HCT116 (cell line): ENCODE data around the gene NUP43. TPM values are rescaled to one million over a fixed set of nuclear protein-coding genes. Genes with fewer than 3 reads are reported as not detected.
A peak's percentile ranks its signal among the peaks of the same experiment; 100 is the strongest.

Source experiments
- ATAC-seq: fragments of 200-7000 bp; cut with Tn5 transposase; 2 replicates; pipeline ENCODE4 v1.9.1; 2020; ENCODE audit warnings: mild to moderate bottlenecking, moderate library complexity
- Bru-seq: library from RNA; stranded (reverse); fragments of 400-500 nt; gene quantifications from one replicate; lab custom pipeline; 2021; lab: Mats Ljungman, UMichigan
- BruChase-seq, 2 experiments: library from RNA; stranded (reverse); fragments of 400-500 nt; gene quantifications; one replicate each; lab custom pipeline; 2021; lab: Mats Ljungman, UMichigan
- BruUV-seq: library from RNA; stranded (reverse); fragments of 400-500 nt; replicated peaks from 2 replicates; lab custom pipeline; 2021; lab: Mats Ljungman, UMichigan
- CTCF ChIA-PET: fragments of 300-600 bp; sonication (Branson Sonifier 250); formaldehyde crosslinking; loops from one replicate; lab custom pipeline; 2021; ENCODE audit warnings: antibody characterized with exemption; lab: Charles Lee
- POLR2A ChIA-PET: fragments of 300-600, 350-600 bp; sonication (Branson Sonifier 250); formaldehyde crosslinking; loops from one replicate; lab custom pipeline; 2021; ENCODE audit warnings: antibody characterized with exemption; lab: Charles Lee
- RAD21 ChIA-PET, 2 experiments: fragments of 300-600 bp; sonication (Branson Sonifier 250); formaldehyde crosslinking; loops; one replicate each; lab custom pipeline; 2023; ENCODE audit warnings: low total read pairs in 2 of 2; ENCODE audit not compliant: uncharacterized antibody in 2 of 2, unreplicated experiment in 2 of 2, low non-redundant PET in 1 of 2; lab: Charles Lee
- DNase-seq: peaks from one replicate; pipeline ENCODE4 v3.0.0-alpha.2; 2010; ENCODE audit warnings: low read depth, low spot score
- H2AFZ ChIP-seq: fragments of 200-600 bp; shearing (Covaris generic), sonication (generic); 2 replicates; pipeline ENCODE4 v1.6.1; 2017; ENCODE audit warnings: low read depth, mixed run types, mixed read lengths, antibody characterized with exemption, low read length; ENCODE audit not compliant: poor library complexity, severe bottlenecking
- H3K27ac ChIP-seq: 2 replicates; pipeline ENCODE4 v1.5.1; 2012; ENCODE audit warnings: low read depth, low read length
- H3K27me3 ChIP-seq: fragments of 200-600 bp; sonication (generic); 2 replicates; pipeline ENCODE4 v1.6.1; 2016; ENCODE audit warnings: mixed run types, low read length, mixed read lengths; ENCODE audit not compliant: insufficient read depth
- H3K36me3 ChIP-seq, 2 experiments: fragments of 200-500 bp in 1 of 2; fragments of 200-600 bp in 1 of 2; sonication (Bioruptor generic) in 1 of 2; sonication (generic) in 1 of 2; 2 replicates each; pipeline versions ENCODE4 v1.5.1 to v1.6.1; 2014 to 2016; ENCODE audit warnings: low read length in 2 of 2, inconsistent platforms in 1 of 2, mixed read lengths in 1 of 2, mixed run types in 1 of 2; ENCODE audit not compliant: insufficient read depth in 2 of 2, control insufficient read depth in 1 of 2
- H3K4me1 ChIP-seq, 2 experiments: fragments of 200-600 bp in 1 of 2; sonication (generic) in 1 of 2; 2 replicates each; pipeline versions ENCODE4 v1.5.1 to v1.6.1; 2012 to 2017; ENCODE audit warnings: low read length in 2 of 2, inconsistent platforms in 1 of 2, mild to moderate bottlenecking in 1 of 2, mixed read lengths in 1 of 2, mixed run types in 1 of 2, moderate library complexity in 1 of 2; ENCODE audit not compliant: insufficient read depth in 2 of 2, control insufficient read depth in 1 of 2
- H3K4me2 ChIP-seq: fragments of 200-600 bp; sonication (generic); 2 replicates; pipeline ENCODE4 v1.6.1; 2017; ENCODE audit warnings: mixed run types, low read length, mixed read lengths
- H3K4me3 ChIP-seq, 2 experiments: fragments of 200-600 bp in 1 of 2; sonication (generic) in 1 of 2; replicated peaks in 1 of 2; 2 replicates each; pipeline ENCODE4 v1.5.1; 2011 to 2016; ENCODE audit warnings: low read length in 2 of 2, control low read depth in 1 of 2, low read depth in 1 of 2, mild to moderate bottlenecking in 1 of 2, mixed read lengths in 1 of 2, mixed run types in 1 of 2
- H3K79me2 ChIP-seq: fragments of 200-600 bp; sonication (generic); 2 replicates; pipeline ENCODE4 v1.6.1; 2017; ENCODE audit warnings: mild to moderate bottlenecking, mixed run types, low read length, moderate library complexity, mixed read lengths; ENCODE audit not compliant: insufficient read depth
- H3K9ac ChIP-seq: fragments of 200-600 bp; sonication (generic); 2 replicates; pipeline ENCODE4 v1.6.1; 2016; ENCODE audit warnings: low read length, mixed read lengths
- H3K9me2 ChIP-seq: fragments of 200-600 bp; sonication (generic), shearing (Covaris generic); 2 replicates; pipeline ENCODE4 v1.6.1; 2017; ENCODE audit warnings: mixed run types, mild to moderate bottlenecking, moderate library complexity; ENCODE audit not compliant: insufficient read depth
- H3K9me3 ChIP-seq, 2 experiments: fragments of 200-500 bp in 1 of 2; fragments of 200-600 bp in 1 of 2; sonication (Bioruptor generic) in 1 of 2; sonication (generic) in 1 of 2; 2 replicates each; pipeline ENCODE4 v1.6.1; 2014 to 2017; ENCODE audit warnings: low read length in 2 of 2, mixed read lengths in 2 of 2, inconsistent platforms in 1 of 2, low read depth in 1 of 2, mild to moderate bottlenecking in 1 of 2, mixed run types in 1 of 2, moderate library complexity in 1 of 2; ENCODE audit not compliant: control insufficient read depth in 1 of 2, insufficient read depth in 1 of 2
- H4K20me1 ChIP-seq: fragments of 200-600 bp; sonication (generic), shearing (Covaris generic); 2 replicates; pipeline ENCODE4 v1.6.1; 2017; ENCODE audit warnings: mixed run types, mild to moderate bottlenecking, moderate library complexity; ENCODE audit not compliant: insufficient read depth
- CBX3 ChIP-seq: IDR thresholded peaks from 2 replicates; pipeline ENCODE4 v1.6.1; 2012; ENCODE audit warnings: low read depth
- CEBPB ChIP-seq: IDR thresholded peaks from 2 replicates; pipeline ENCODE4 v1.6.1; 2012; ENCODE audit warnings: low read depth
- EGR1 ChIP-seq: IDR thresholded peaks from 2 replicates; pipeline ENCODE4 v1.6.1; 2012; ENCODE audit warnings: low read depth
- ELF1 ChIP-seq: IDR thresholded peaks from 2 replicates; pipeline ENCODE4 v1.6.1; 2012; ENCODE audit warnings: low read depth, borderline replicate concordance
- EZH2 ChIP-seq: fragments of 200-600 bp; sonication (generic); IDR thresholded peaks from 2 replicates; pipeline ENCODE4 v1.6.1; 2017; ENCODE audit warnings: antibody characterized with exemption, mixed run types
- EZH2phosphoT487 ChIP-seq: fragments of 200-600 bp; IDR thresholded peaks from 2 replicates; pipeline ENCODE4 v1.6.1; 2018; ENCODE audit warnings: antibody characterized with exemption, borderline replicate concordance
- FOSL1 ChIP-seq: IDR thresholded peaks from 2 replicates; pipeline ENCODE4 v1.6.1; 2012; ENCODE audit warnings: low read depth
- JUND ChIP-seq: IDR thresholded peaks from 2 replicates; pipeline ENCODE4 v1.6.1; 2012
- POLR2A ChIP-seq: IDR thresholded peaks from 2 replicates; pipeline ENCODE4 v1.7.0; 2011; ENCODE audit warnings: borderline replicate concordance; ENCODE audit not compliant: insufficient read depth, insufficient read length; ENCODE audit errors: extremely low read depth
- RAD21 ChIP-seq: IDR thresholded peaks from 2 replicates; pipeline ENCODE4 v1.6.1; 2012; ENCODE audit warnings: low read depth, mild to moderate bottlenecking
- SIN3A ChIP-seq: IDR thresholded peaks from 2 replicates; pipeline ENCODE4 v1.6.1; 2012; ENCODE audit warnings: low read depth
- SP1 ChIP-seq: IDR thresholded peaks from 2 replicates; pipeline ENCODE4 v1.6.1; 2012; ENCODE audit warnings: low read depth
- SRF ChIP-seq: IDR thresholded peaks from 2 replicates; pipeline ENCODE4 v1.6.1; 2012; ENCODE audit warnings: low read depth
- YY1 ChIP-seq: IDR thresholded peaks from 2 replicates; pipeline ENCODE4 v1.6.1; 2011; ENCODE audit warnings: low read length, low read depth, moderate library complexity, mild to moderate bottlenecking; ENCODE audit not compliant: insufficient replicate concordance; ENCODE audit errors: extremely low read depth
- ZBTB33 ChIP-seq: IDR thresholded peaks from 2 replicates; pipeline ENCODE4 v1.6.1; 2011; ENCODE audit warnings: mild to moderate bottlenecking, low read length, moderate library complexity; ENCODE audit not compliant: insufficient replicate concordance; ENCODE audit errors: extremely low read depth
- ZFX ChIP-seq: fragments of 450-650 bp; IDR thresholded peaks from 2 replicates; pipeline ENCODE4 v1.6.1; 2017
- ZNF274 ChIP-seq: fragments of 200-500 bp; sonication (Bioruptor generic); IDR thresholded peaks from 2 replicates; pipeline ENCODE4 v1.6.1; 2014; ENCODE audit warnings: mild to moderate bottlenecking, low read depth, low read length, inconsistent platforms
- intact Hi-C: fragments of 100-400 bp; cut with micrococcal nuclease; formaldehyde crosslinking; loops from 2 replicates; pipeline ENCODE4 v1.10.0; 2022
- long read RNA-seq: library from polyadenylated mRNA; unstranded; transcript quantifications from one replicate; pipeline ENCODE4 v2.0.0, GENCODE V29; 2021; ENCODE audit not compliant: unreplicated experiment
- polyA plus RNA-seq: library from polyadenylated mRNA; unstranded; fragments of >200 nt; gene quantifications from 2 replicates; pipeline ENCODE4 v1.2.1, GENCODE V29; 2012; ENCODE audit warnings: missing spikeins
- total RNA-seq: library from RNA; stranded (reverse); gene quantifications from one replicate; pipeline ENCODE4 v1.2.1, GENCODE V29; 2021; ENCODE audit not compliant: unreplicated experiment
- TF ChIP-seq, protein P1 (sequence below), 3 experiments: fragments of 200-600 bp in 1 of 3; sonication (generic) in 1 of 3; IDR thresholded peaks in 2 of 3; conservative IDR thresholded peaks in 1 of 3; 2 replicates each; pipeline ENCODE4 v1.5.1; 2012 to 2017; ENCODE audit warnings: low read depth in 2 of 3, low read length in 2 of 3, antibody characterized with exemption in 1 of 3, borderline replicate concordance in 1 of 3, control low read depth in 1 of 3, mild to moderate bottlenecking in 1 of 3, mixed read lengths in 1 of 3, mixed run types in 1 of 3, moderate library complexity in 1 of 3; ENCODE audit not compliant: insufficient read depth in 1 of 3

NUP43 gene, protein sequence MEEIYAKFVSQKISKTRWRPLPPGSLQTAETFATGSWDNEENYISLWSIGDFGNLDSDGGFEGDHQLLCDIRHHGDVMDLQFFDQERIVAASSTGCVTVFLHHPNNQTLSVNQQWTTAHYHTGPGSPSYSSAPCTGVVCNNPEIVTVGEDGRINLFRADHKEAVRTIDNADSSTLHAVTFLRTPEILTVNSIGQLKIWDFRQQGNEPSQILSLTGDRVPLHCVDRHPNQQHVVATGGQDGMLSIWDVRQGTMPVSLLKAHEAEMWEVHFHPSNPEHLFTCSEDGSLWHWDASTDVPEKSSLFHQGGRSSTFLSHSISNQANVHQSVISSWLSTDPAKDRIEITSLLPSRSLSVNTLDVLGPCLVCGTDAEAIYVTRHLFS
- total RNA-seq (51.0 TPM), Bru-seq, nascent RNA (percentile 77 among the genes with signal in this experiment), BruChase-seq, experiment 1, labeled RNA remaining after a 6-hour chase (percentile 91 among the genes with signal in this experiment), BruChase-seq, experiment 2, labeled RNA remaining after a 2-hour chase (percentile 89 among the genes with signal in this experiment)
- 13.7 and 24.8 TPM in 2 replicates for polyA plus RNA-seq
- long read RNA-seq, transcript NUP43-201 (8 exons, 3,874 nt) = major isoform, 10 of 24 reads
- long read RNA-seq, partial matches to known transcripts = 1 of 24 reads
- long read RNA-seq, other reads (novel, unspliced or antisense) = 13 of 24 reads

DNA sequence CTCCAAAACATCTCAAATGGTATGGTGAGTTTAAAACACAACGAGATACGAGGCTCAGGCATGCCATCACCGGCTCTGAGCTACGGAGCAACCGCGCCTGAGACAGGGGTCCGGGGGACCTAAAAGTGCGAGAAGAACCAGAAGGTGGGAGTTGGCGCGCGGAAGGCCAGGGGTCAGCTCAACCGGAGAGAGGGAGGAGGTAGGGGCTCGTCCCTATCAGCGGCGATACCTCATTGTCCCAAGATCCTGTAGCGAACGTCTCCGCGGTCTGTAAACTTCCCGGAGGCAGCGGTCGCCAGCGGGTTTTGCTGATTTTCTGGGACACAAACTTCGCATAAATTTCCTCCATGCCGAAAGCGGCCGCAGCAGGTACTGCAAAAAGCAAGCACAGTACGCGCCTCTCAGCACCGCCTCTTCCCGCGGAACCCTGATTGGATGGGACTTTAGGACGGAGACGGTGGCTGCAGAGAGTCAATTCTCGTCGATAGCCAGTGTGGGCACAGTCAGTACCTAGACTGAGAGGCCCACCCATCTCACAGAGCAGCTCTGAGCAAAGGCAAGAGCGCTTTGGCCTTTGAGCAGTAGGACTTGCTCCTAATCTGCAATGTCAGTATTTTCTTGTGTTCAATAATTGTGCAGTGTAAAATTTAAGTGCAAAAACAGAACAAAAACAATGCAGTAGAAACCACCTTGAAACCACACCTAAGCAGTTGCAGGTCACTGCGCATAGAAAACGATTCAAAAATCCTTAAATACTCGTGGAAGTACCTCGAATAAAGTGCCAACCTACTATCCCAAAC lies at the start of gene NUP43:
TSS of gene NUP43 (minus strand) at position 383 of the 800 bp plus-strand sequence. CDS start at position 349, 34 bp downstream.
- intact Hi-C loops = no loop called here
- peak within 1 kb of the TSS; percentile 85 for H2AFZ ChIP-seq
- peak within 1 kb of the TSS; percentile 63 for H3K27ac ChIP-seq
- ChIA-PET CTCF (no interaction called here), RAD21 (no interaction called here), POLR2A (no interaction called here)
- no peaks in the 10 kb centered on the region for H3K27me3 ChIP-seq
- peak within 1 kb of the TSS; percentile 90 to 91 for H3K4me3 ChIP-seq
- H3K9me2 ChIP-seq = no peaks in the 10 kb centered on the region
- TSS peak; percentile 80 for BruUV-seq
- H3K4me1 ChIP-seq = peaks cover 17 to 28% of the 10 kb centered on the region in 2 experiments
- H3K4me2 ChIP-seq = peak within 1 kb of the TSS; percentile 82
- H3K79me2 ChIP-seq = peaks cover 50% of the 10 kb centered on the region
- no peaks in the 10 kb centered on the region for H4K20me1 ChIP-seq
- DNase-seq = peak; percentile 93
- peaks cover 13 to 15% of the 10 kb centered on the region in 2 experiments; a peak in 3 of 4 replicates for H3K36me3 ChIP-seq
- no peaks in the 10 kb centered on the region for H3K9me3 ChIP-seq
- ATAC-seq = peak; percentile 64
- H3K9ac ChIP-seq = peak within 1 kb of the TSS; percentile 81
- TF ChIP-seq FOSL1 (no peak), EGR1 (no peak), SIN3A (peak; percentile 95), RAD21 (no peak), YY1 (peak; percentile 77), POLR2A (peak; percentile 32), SRF (no peak), ZNF274 (no peak), EZH2phosphoT487 (no peak), ZFX (peak; percentile 67), JUND (no peak), ZBTB33 (peak; percentile 69), SP1 (peak; percentile 96), CEBPB (no peak), ELF1 (no peak; the same call in 1 of the 2 replicates), EZH2 (no peak), CBX3 (peak; percentile 91; the same call in 1 of the 2 replicates)
- TF ChIP-seq, protein P1, sequence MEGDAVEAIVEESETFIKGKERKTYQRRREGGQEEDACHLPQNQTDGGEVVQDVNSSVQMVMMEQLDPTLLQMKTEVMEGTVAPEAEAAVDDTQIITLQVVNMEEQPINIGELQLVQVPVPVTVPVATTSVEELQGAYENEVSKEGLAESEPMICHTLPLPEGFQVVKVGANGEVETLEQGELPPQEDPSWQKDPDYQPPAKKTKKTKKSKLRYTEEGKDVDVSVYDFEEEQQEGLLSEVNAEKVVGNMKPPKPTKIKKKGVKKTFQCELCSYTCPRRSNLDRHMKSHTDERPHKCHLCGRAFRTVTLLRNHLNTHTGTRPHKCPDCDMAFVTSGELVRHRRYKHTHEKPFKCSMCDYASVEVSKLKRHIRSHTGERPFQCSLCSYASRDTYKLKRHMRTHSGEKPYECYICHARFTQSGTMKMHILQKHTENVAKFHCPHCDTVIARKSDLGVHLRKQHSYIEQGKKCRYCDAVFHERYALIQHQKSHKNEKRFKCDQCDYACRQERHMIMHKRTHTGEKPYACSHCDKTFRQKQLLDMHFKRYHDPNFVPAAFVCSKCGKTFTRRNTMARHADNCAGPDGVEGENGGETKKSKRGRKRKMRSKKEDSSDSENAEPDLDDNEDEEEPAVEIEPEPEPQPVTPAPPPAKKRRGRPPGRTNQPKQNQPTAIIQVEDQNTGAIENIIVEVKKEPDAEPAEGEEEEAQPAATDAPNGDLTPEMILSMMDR (IDR thresholded peaks at IDR 0.05 in 2 of 3, conservative IDR thresholded peaks at IDR 0.05 in 1 of 3; ENCODE audit: borderline replicate concordance in 1 of 3, insufficient read depth in 1 of 3, low read depth in 2 of 3, low read length in 2 of 3) = peak in 2 of 3 experiments; percentile 50 to 55; a peak in 4 of 6 replicates
